ENCODE data around the gene BZW1.
"Not testable (repeated sequence)": the region's sequence is repeated elsewhere in the genome, so short reads cannot be mapped to it uniquely, and the experiment has no call there.

Gene BZW1

DNA sequence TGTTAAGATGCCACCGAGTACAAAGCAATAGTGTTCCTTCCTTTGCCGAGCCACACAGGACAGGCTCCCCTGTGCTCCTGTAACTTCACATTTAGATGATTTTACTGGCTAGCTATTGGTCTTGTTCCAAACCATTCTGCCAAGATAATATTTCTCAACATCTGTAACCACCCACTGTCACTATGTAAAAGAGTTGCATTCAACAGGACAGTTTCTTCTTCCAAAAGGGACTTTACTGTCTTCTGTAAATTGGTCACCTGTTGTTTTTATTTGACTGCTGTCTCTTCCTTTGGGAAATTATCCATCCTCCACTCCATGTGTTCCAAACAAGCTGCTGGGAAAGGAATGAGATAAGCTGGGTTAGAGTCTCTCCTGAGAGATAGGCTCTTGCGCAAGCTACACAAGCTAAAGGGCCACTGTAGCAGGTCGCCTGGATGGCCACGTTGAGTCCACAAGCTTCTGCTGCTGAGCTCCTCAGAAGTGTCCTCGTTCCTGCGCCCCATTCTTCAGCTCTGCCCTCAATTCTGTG is 14.4 kb upstream of the BZW1 start:
- in situ Hi-C loops (cut with HindIII; ENCODE audit: low pct_unique_long_range_greater_than_20kb, low sequenced_read_pairs): no loop called here

GRCh38 chr2:200798514-200798913 is 13.2 kb upstream of the BZW1 start:
- in situ Hi-C loops (cut with HindIII; ENCODE audit: low pct_unique_long_range_greater_than_20kb, low sequenced_read_pairs): no loop called here
- no peak for TF ChIP-seq JUND (IDR thresholded peaks at IDR 0.05; ENCODE audit: low read depth)
- no peak for DNase-seq (ENCODE audit: low read depth in 1 of 2, low spot score in 1 of 2)

More for the DNA sequence above, 14.4 kb upstream of the BZW1 start:
- TF ChIP-seq JUND (IDR thresholded peaks at IDR 0.05; ENCODE audit: low read depth): no peak
- no peak for DNase-seq (ENCODE audit: low read depth in 1 of 2, low spot score in 1 of 2)

DNA sequence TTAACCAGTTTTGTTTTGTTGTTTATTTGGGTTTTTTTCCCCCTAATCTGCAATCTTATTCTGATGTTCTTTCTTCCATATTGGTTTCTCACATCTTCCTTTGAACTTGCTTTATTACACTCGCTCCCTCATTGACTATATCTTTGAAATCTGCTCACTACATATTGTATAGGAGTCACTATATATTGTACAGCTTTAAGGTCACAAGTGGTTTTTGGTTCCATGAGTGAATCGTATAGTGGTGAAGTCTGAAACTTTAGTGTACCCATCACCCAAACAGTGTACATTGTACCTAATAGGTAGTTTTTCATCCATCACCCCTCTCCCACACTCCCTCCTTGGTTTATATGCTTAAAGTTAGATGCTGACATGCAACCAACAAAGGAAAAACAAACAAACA is 11.3 kb upstream of the BZW1 start:
- in situ Hi-C loops (cut with HindIII; ENCODE audit: low pct_unique_long_range_greater_than_20kb, low sequenced_read_pairs): no loop called here
- TF ChIP-seq JUND (IDR thresholded peaks at IDR 0.05; ENCODE audit: low read depth): no peak
- DNase-seq (ENCODE audit: low read depth in 1 of 2, low spot score in 1 of 2): no peak

GRCh38 chr2:200801431-200801830 is 10.3 kb upstream of the BZW1 start:
- in situ Hi-C loops (cut with HindIII; ENCODE audit: low pct_unique_long_range_greater_than_20kb, low sequenced_read_pairs); DNase-seq (ENCODE audit: low read depth in 1 of 2, low spot score in 1 of 2): not testable (repeated sequence)

GRCh38 chr2:200809506-200810251 is 2.0 kb upstream of the BZW1 start:
- in situ Hi-C loops (cut with HindIII; ENCODE audit: low pct_unique_long_range_greater_than_20kb, low sequenced_read_pairs): no loop called here
- TF ChIP-seq JUND (IDR thresholded peaks at IDR 0.05; ENCODE audit: low read depth): no peak
- no peak for DNase-seq (ENCODE audit: low read depth in 1 of 2, low spot score in 1 of 2)

DNA sequence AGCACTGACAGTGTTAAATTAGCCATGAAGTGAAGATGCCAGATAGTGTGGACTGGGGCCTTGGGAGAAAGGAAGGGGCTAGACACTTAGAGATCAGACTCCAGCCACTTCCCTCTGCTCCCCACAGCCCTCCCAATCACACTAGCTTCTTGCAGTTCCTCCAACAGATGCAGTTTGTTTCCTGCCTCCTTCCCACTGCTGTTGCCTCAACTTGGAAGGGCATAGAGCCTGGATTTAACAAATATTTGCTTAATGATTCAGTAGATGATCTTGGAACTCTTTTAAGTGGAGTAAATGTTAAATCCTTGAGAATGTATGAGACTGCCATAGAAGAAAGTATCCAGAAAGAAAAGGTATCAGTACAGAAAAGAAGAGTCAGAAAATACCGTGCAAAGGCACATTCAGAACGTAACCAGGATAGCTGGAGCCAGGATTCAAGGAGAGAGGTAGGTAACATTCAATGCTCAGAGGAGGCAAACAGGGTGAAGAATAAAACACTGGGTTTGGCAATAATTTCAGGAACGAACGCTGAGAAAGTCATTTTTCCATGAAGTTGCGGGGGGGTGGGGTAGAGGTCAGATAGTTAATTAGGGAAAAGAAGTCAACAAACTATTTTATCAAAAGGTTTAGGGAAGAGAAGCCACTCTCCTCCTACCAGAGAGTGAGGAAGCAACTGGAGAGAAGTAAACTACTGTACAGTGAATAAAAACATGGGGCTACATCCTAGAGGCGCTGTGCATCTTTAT is 1.3 kb upstream of the BZW1 start:
- in situ Hi-C loops (cut with HindIII; ENCODE audit: low pct_unique_long_range_greater_than_20kb, low sequenced_read_pairs): no loop called here
- peak in 1 of 2 experiments; percentile 44 for DNase-seq (ENCODE audit: low read depth in 1 of 2, low spot score in 1 of 2)
- no peak for TF ChIP-seq JUND (IDR thresholded peaks at IDR 0.05; ENCODE audit: low read depth)

- DNase-seq (ENCODE audit: low read depth in 1 of 2, low spot score in 1 of 2): no peak
- no peak for TF ChIP-seq JUND (IDR thresholded peaks at IDR 0.05; ENCODE audit: low read depth)
- in situ Hi-C loops (cut with HindIII; ENCODE audit: low pct_unique_long_range_greater_than_20kb, low sequenced_read_pairs): no loop called here
Measured at GRCh38 chr2:200810998-200811332, 745 bp upstream of the BZW1 start.

DNA sequence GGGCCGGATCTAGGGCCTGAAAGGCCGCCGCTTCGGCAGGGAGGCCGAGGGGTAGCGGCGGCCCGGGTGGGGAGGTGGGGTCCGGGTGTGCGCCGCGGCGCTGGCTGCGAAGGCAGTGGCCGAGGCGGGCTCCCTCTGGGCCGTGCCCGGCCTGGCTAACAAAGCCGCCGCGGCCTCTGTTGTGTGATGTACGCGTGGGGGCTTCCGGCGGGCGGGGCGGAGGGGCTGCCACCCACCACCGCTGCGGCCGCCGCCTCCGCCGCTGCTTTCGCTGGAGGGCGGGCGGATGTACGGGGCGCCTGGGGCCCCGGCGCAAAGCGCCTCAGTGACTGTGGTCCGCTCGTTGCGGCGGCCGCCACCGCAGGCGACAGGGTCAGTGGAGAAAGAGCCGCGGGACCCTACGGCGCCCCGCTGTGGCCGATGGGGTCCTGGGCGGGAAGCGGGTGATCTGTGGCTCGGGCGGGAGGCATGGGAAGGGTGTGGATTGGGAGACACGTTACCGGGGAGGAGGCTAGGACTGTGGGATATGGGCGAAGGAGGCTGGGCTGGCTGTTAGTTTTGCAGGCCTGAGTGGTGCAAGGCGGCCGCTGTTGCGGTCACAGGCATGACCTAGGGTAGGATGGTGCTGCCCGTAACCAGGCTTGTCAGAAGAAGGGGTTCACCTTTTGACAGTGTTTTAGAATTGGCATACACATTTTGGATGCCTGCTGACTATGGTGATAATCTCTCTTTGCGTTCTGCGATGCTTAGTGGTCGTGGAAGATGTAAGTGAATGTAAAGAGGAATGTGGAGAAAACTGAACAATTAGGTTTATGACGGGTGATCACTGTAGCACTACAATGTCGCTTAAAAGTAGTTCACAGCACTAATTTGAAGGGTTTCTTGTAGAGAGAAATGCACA is 662 bp downstream of the BZW1 start:
- no peak for TF ChIP-seq JUND (IDR thresholded peaks at IDR 0.05; ENCODE audit: low read depth)
- DNase-seq (ENCODE audit: low read depth in 1 of 2, low spot score in 1 of 2): peak; percentile 34 to 73
- in situ Hi-C loops (cut with HindIII; ENCODE audit: low pct_unique_long_range_greater_than_20kb, low sequenced_read_pairs): no loop called here

DNA sequence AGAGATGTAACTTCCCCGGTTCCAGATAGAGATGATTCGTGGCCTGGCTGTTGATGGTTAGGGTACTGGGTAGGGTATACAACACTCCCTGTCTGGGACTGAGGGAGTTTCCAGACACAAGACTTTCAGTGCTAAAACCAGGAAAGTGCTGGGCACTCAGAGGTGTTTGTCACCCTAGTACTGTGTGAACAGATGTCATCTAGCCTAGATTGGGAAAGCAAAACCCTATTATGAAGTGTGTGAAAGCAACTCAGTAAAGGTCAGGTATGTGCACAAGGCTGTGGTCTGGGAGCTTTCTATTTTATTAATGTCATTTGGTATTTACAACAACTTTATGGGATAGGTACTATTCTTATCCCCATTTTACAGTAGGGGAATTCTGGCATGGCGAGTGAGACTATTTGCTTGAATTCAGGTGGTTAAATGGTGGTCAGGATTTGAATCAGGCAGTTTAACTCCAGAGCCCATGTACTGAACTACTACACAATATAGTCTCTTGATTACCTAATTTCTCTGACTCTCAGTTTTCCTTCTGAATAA is 2.6 kb downstream of the BZW1 start:
- DNase-seq (ENCODE audit: low read depth in 1 of 2, low spot score in 1 of 2): no peak
- TF ChIP-seq JUND (IDR thresholded peaks at IDR 0.05; ENCODE audit: low read depth): no peak
- in situ Hi-C loops (cut with HindIII; ENCODE audit: low pct_unique_long_range_greater_than_20kb, low sequenced_read_pairs): no loop called here

DNA sequence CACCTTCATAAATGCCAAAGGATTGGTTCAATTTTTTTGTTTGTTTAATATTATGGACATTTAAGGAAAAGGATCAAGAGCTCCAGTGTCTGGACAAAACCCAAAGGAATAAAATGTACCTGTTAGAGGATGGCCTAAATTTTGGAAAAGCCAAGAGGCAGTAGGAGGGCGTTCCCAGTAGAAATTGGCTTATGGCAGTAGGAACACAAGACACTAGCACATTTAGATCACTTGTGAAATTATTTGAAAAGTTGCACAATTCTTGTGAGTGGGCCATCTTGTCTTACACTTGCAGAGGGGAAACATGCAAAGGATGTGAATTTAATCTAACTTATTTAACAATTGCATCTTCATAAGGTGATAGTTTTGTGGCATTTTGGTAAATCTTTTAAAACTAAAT is 3.2 kb downstream of the BZW1 start:
- no peak for DNase-seq (ENCODE audit: low read depth in 1 of 2, low spot score in 1 of 2)
- in situ Hi-C loops (cut with HindIII; ENCODE audit: low pct_unique_long_range_greater_than_20kb, low sequenced_read_pairs): no loop called here
- TF ChIP-seq JUND (IDR thresholded peaks at IDR 0.05; ENCODE audit: low read depth): no peak

DNA sequence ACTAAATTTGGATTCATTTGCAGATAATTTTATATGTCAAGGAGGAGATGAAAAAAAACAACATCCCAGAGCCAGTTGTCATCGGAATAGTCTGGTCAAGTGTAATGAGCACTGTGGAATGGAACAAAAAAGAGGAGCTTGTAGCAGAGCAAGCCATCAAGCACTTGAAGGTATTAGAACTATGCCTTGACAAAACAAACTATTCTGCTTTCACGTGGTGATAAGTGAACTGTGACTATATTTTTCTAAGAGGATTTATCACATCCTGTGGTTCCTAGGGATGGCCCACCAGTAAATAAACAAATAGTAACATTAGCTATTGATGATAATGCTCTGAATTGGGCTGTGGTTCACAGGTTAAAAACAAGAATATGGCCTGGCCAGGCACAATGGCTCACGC is 7.0 kb downstream of the BZW1 start:
- in situ Hi-C loops (cut with HindIII; ENCODE audit: low pct_unique_long_range_greater_than_20kb, low sequenced_read_pairs): not testable (repeated sequence)

DNA sequence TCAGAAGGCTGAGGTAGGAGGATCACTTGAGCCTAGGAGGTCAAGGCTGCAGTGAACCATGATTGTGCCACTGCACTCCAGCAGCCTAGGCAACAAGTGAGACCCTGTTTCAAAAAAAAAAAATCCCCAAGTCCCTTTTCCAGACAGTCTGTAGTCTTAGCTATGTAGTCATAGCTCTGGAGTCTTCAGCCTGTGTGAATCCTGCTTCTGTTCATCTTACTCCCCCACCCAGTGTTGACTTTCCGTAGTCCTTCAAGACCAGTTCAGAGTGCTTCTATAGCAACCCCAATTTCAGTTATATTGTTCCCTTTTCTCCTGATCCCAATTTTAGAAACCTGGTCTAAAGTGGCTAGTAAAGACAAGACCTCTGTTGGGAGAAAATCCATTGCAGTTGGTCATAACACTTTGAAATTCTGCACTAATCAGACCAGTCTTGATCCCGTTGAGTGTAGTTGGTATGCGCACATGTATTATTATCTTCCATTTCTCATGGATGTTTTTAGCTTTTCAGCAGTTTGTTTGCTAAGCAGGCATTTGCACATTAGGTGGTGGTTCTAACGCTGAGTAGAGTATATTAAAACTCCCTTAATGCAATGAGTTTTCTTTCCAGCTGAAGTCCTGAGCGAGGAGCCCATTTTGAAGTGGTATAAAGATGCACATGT is 9.0 kb downstream of the BZW1 start:
- in situ Hi-C loops (cut with HindIII; ENCODE audit: low pct_unique_long_range_greater_than_20kb, low sequenced_read_pairs): no loop called here
- no peak for TF ChIP-seq JUND (IDR thresholded peaks at IDR 0.05; ENCODE audit: low read depth)
- DNase-seq (ENCODE audit: low read depth in 1 of 2, low spot score in 1 of 2): no peak

More for the DNA sequence above, 7.0 kb downstream of the BZW1 start:
- not testable (repeated sequence) for DNase-seq (ENCODE audit: low read depth in 1 of 2, low spot score in 1 of 2)
